RKO (cell line): Measurements from ENCODE around the gene PCDHAC2.

Experiments used
- DNase-seq: peaks from one replicate; pipeline ENCODE4 v3.0.0-alpha.2; 2016; ENCODE audit warnings: low spot score

PCDHAC2 gene

GRCh38 chr5:140986117-140986521 is 19.8 kb downstream of the PCDHAC2 start:
- no peak for DNase-seq

GRCh38 chr5:140988100-140988499 is 21.8 kb downstream of the PCDHAC2 start:
- DNase-seq, result no peak

- no peak for DNase-seq
Measured at GRCh38 chr5:140988608-140989007, 22.3 kb downstream of the PCDHAC2 start.

GRCh38 chr5:140989254-140990020 is 23.2 kb downstream of the PCDHAC2 start:
- DNase-seq, result no peak

GRCh38 chr5:140992828-140993227 is 26.6 kb downstream of the PCDHAC2 start:
- no peak for DNase-seq

GRCh38 chr5:140996060-140996459 is 29.8 kb downstream of the PCDHAC2 start:
- DNase-seq, result no peak

GRCh38 chr5:140998921-140999410 is 32.7 kb downstream of the PCDHAC2 start:
- no peak for DNase-seq

- DNase-seq, result no peak
Measured at GRCh38 chr5:141001446-141001843, 35.2 kb downstream of the PCDHAC2 start.

GRCh38 chr5:141001844-141002604 is 35.7 kb downstream of the PCDHAC2 start:
- no peak for DNase-seq

- DNase-seq, result no peak
Measured at GRCh38 chr5:141002605-141002965, 36.3 kb downstream of the PCDHAC2 start.

GRCh38 chr5:141003031-141003430 is 36.8 kb downstream of the PCDHAC2 start:
- DNase-seq, result no peak

GRCh38 chr5:141003791-141004611 is 37.7 kb downstream of the PCDHAC2 start:
- DNase-seq, result peak; percentile 56

- no peak for DNase-seq
Measured at GRCh38 chr5:141007791-141008190, 41.5 kb downstream of the PCDHAC2 start.

GRCh38 chr5:141010047-141010793 is 43.9 kb downstream of the PCDHAC2 start:
- no peak for DNase-seq

GRCh38 chr5:141017943-141018342 is 51.7 kb downstream of the PCDHAC2 start:
- DNase-seq, result peak; percentile 18
